Gastrocnemius medialis (tissue), 4 donors: ENCODE results near the gene COA1. TPM values are rescaled to one million over a fixed set of nuclear protein-coding genes. Genes with fewer than 3 reads are reported as not detected.

Source experiments
- ATAC-seq, 2 donors: fragments of 150-250 bp; one replicate each; pipeline ENCODE4 v1.9.1; 2016
- DNase-seq, 2 donors: peaks; one replicate each; pipeline ENCODE4 v3.0.0-alpha.2; 2019
- H3K27ac ChIP-seq, 4 donors: fragments of 200-600 bp; sonication (generic); 1 replicate in 1 of 4; 2 replicates in 3 of 4; pipeline ENCODE4 v1.5.1; 2016 to 2018; ENCODE audit warnings: mild to moderate bottlenecking in 2 of 4, moderate library complexity in 1 of 4
- H3K27me3 ChIP-seq, 3 donors: fragments of 200-600 bp; sonication (generic) in 2 of 3; 1 replicate in 1 of 3; 2 replicates in 2 of 3; pipeline versions ENCODE4 v1.5.1 to v1.6.0; 2016 to 2019; ENCODE audit warnings: mild to moderate bottlenecking in 1 of 3, moderate library complexity in 1 of 3
- H3K36me3 ChIP-seq, 2 donors: fragments of 200-600 bp; sonication (generic) in 1 of 2; one replicate each; pipeline ENCODE4 v1.5.1; 2017 to 2018
- H3K4me1 ChIP-seq, 2 donors: fragments of 200-600 bp; sonication (generic) in 1 of 2; one replicate each; pipeline ENCODE4 v1.5.1; 2016 to 2017; ENCODE audit warnings: mild to moderate bottlenecking in 2 of 2
- H3K4me3 ChIP-seq, 4 donors: fragments of 200-600 bp; sonication (generic) in 3 of 4; 1 replicate in 1 of 4; 2 replicates in 3 of 4; pipeline ENCODE4 v1.5.1; 2016 to 2019; ENCODE audit warnings: mild to moderate bottlenecking in 2 of 4
- H3K9me3 ChIP-seq, 3 donors: fragments of 200-600 bp; sonication (generic) in 2 of 3; 1 replicate in 1 of 3; 2 replicates in 2 of 3; pipeline ENCODE4 v1.5.1; 2016 to 2019
- CTCF ChIP-seq, 5 experiments: fragments of 450-650 bp in 3 of 5; fragments of 200-600 bp in 2 of 5; sonication (generic) in 2 of 5; IDR thresholded peaks in 4 of 5; conservative IDR thresholded peaks in 1 of 5; 1 replicate in 4 of 5; 2 replicates in 1 of 5; pipeline ENCODE4 v1.5.1; 2016 to 2019; ENCODE audit warnings: antibody characterized with exemption in 5 of 5, mild to moderate bottlenecking in 3 of 5, moderate library complexity in 3 of 5
- POLR2A ChIP-seq, 2 donors: fragments of 450-650 bp; IDR thresholded peaks; one replicate each; pipeline ENCODE4 v1.6.1; 2017; ENCODE audit warnings: antibody characterized with exemption in 2 of 2, mild to moderate bottlenecking in 2 of 2, moderate library complexity in 2 of 2
- in situ Hi-C, 4 donors: fragments of 200-750 bp; cut with MboI; loops; one replicate each; pipeline versions ENCODE4 v1.15.0 to v1.8.0; 2017; ENCODE audit warnings: low sequenced_read_pairs in 4 of 4
- intact Hi-C: fragments of 100-400 bp; cut with DNase I; formaldehyde crosslinking; loops from one replicate; pipeline ENCODE4 v1.15.1; 2023; ENCODE audit warnings: low total_unique reads
- total RNA-seq, 4 donors: library from RNA; depleted of rRNA; stranded (reverse); fragments of >200 nt; gene quantifications; one replicate each; pipeline versions ENCODE4 v1.1.0 to v1.2.3, GENCODE V29; 2016

Gene COA1
- total RNA-seq, 4 donors from 2014 or later: 34.9 to 55.2 (median 49.3) TPM

GRCh38 chr7:43593010-43593409 is 136.3 kb downstream of the COA1 start:
- Histone ChIP-seq H3K9me3 (no peaks in the 10 kb centered on the region), H3K27me3 (no peaks in the 10 kb centered on the region), H3K4me1 (peaks cover 3 to 7% of the 10 kb centered on the region in 2 donors), H3K4me3 (no peak overlapping the region), H3K27ac (no peak overlapping the region), H3K36me3 (peaks cover 0 to 20% of the 10 kb centered on the region in 2 donors)
- intact Hi-C loops (no loop called here), in situ Hi-C loops (loop anchor here in 1 of 4 donors (25.0 kb wide), 1 partner anchor 244 kb away; no protein-coding TSS in a partner anchor)
- no peak for DNase-seq
- TF ChIP-seq CTCF (IDR thresholded peaks at IDR 0.05 in 4 of 5, conservative IDR thresholded peaks at IDR 0.05 in 1 of 5) (no peak), POLR2A (IDR thresholded peaks at IDR 0.05) (no peak)
- no peak for ATAC-seq

DNA sequence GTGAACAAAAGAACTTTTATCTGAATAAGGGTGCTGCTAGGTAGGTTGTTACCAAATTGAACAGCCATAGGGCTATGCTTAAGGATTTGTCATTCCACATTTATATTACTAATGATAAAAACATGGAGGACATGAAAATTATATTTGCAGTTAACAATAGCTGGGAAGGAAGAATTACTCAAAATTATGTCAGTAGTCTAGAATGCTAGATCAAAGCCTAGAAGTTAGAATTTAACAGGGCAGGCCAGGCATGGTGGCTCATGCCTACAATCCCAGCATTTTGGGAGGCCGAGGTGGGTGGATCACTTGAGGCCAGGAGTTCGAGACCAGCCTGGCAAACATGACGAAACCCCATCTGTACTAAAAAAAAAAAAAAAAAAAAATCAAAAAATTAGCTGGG is 137.0 kb downstream of the COA1 start:
- no peak for TF ChIP-seq CTCF (IDR thresholded peaks at IDR 0.05 in 4 of 5, conservative IDR thresholded peaks at IDR 0.05 in 1 of 5)
- no peak for TF ChIP-seq POLR2A (IDR thresholded peaks at IDR 0.05)
- Histone ChIP-seq H3K9me3 (no peaks in the 10 kb centered on the region), H3K27me3 (no peaks in the 10 kb centered on the region), H3K4me1 (peaks cover 3 to 7% of the 10 kb centered on the region in 2 donors), H3K4me3 (no peak overlapping the region), H3K36me3 (peaks cover 0 to 13% of the 10 kb centered on the region in 2 donors), H3K27ac (no peak overlapping the region)
- DNase-seq (no peak), ATAC-seq (no peak)
- intact Hi-C loops: no loop called here
- in situ Hi-C loops: loop anchor here in 1 of 4 donors (25.0 kb wide), 1 partner anchor 245 kb away; no protein-coding TSS in a partner anchor

DNA sequence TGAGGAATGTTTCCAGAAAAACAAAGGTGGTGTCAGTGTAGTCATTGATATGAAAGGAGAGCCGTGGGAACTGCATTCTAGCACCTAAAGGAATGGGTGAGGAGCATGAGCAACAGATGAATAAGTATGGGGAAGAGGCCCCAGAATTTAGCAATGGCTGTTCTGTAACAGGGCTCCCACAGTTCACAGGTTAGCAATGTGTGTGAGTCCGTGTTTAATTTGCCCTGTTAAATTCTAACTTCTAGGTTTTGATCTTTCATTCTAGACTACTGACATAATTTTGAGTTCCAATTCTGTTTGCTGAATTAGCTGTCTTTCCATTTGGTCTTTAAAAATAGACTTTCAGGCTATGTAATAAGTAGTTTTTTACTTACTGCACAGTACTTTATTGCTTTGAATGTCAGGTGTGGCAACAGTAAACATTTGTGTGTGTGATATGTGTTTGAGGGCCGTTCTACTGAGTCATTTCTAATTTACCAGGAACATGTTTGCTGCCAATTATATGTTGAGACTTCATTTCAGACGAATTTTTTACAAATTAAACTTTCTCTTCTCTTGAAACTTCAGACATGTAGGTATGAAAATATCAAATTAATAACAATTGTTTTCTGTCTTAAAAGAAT is 137.7 kb downstream of the COA1 start:
- Histone ChIP-seq H3K36me3 (peaks cover 0 to 9% of the 10 kb centered on the region in 2 donors), H3K4me1 (peaks cover 3 to 7% of the 10 kb centered on the region in 2 donors), H3K27me3 (no peaks in the 10 kb centered on the region), H3K27ac (no peak overlapping the region), H3K4me3 (no peak overlapping the region), H3K9me3 (no peaks in the 10 kb centered on the region)
- ATAC-seq: no peak
- in situ Hi-C loops (loop anchor here in 1 of 4 donors (25.0 kb wide), 1 partner anchor 246 kb away; no protein-coding TSS in a partner anchor), intact Hi-C loops (no loop called here)
- DNase-seq: no peak
- TF ChIP-seq POLR2A (IDR thresholded peaks at IDR 0.05) (no peak), CTCF (IDR thresholded peaks at IDR 0.05 in 4 of 5, conservative IDR thresholded peaks at IDR 0.05 in 1 of 5) (no peak)

DNA sequence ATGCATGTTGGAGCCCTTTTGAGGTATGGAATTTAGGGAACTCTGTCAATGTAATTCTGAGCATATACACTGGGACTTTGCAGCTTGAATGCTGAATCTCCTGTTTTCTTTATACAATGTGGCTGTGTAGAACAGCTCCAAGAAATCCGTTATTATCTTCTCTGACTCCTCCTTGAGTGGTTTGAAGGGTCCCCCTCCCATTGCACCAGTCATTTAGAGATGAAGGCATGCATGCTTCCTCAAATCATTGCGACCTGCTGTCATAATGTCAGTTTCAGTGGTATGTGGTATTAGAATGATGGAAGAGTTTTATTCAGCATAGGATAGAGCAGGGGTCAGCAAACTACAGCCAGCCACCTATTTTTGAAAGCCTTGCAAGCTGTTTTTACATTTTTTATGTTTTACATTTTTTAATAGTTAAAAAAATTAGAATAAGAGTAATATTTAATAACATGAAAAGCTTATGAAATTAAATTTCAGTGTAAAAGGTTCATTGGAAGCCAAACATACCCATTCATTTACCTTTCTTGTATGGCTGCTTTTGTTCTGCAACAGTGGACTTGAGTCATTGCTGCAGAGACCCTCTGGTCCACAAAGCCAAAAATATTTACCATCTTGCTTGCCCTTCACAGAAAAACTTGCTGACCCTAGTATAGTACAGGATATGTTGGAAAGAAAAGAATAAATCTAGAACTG is 138.3 kb downstream of the COA1 start:
- TF ChIP-seq CTCF (IDR thresholded peaks at IDR 0.05 in 4 of 5, conservative IDR thresholded peaks at IDR 0.05 in 1 of 5): no peak
- TF ChIP-seq POLR2A (IDR thresholded peaks at IDR 0.05): no peak
- in situ Hi-C loops (loop anchor here in 1 of 4 donors (25.0 kb wide), 1 partner anchor 246 kb away; no protein-coding TSS in a partner anchor), intact Hi-C loops (no loop called here)
- Histone ChIP-seq H3K27me3 (no peaks in the 10 kb centered on the region), H3K9me3 (no peaks in the 10 kb centered on the region), H3K27ac (no peak overlapping the region), H3K4me1 (peaks cover 3 to 7% of the 10 kb centered on the region in 2 donors), H3K4me3 (no peak overlapping the region), H3K36me3 (peaks cover 0 to 3% of the 10 kb centered on the region in 2 donors)
- no peak for DNase-seq
- no peak for ATAC-seq
